Hepatic stellate cell (primary cell): ENCODE results near the gene WDR47.
"Not testable (repeated sequence)": the region's sequence is repeated elsewhere in the genome, so short reads cannot be mapped to it uniquely, and the experiment has no call there.

Experiments
- DNase-seq: peaks from one replicate; pipeline ENCODE4 v3.0.0; 2011; ENCODE audit warnings: low spot score

The WDR47 gene

DNA sequence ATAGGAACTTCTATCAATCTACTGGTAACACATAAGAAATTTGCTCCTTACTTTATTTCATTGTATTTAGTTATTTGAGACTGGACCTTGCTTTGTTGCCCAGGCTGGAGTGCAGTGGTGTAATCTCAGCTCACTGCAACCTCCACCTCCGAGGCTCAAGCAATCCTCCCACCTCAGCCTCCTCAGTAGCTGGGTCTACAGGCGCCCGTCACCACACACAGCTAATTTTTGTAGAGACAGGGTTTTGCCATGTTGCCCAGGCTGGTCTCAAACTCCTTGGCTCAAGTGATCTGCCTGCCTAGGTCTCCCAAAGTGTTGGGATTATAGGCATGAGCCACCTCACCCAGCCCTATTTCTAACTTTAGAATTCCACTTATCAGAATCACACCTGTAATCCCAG, 10.2 kb upstream of the WDR47 start:
- DNase-seq, result not testable (repeated sequence)

DNA sequence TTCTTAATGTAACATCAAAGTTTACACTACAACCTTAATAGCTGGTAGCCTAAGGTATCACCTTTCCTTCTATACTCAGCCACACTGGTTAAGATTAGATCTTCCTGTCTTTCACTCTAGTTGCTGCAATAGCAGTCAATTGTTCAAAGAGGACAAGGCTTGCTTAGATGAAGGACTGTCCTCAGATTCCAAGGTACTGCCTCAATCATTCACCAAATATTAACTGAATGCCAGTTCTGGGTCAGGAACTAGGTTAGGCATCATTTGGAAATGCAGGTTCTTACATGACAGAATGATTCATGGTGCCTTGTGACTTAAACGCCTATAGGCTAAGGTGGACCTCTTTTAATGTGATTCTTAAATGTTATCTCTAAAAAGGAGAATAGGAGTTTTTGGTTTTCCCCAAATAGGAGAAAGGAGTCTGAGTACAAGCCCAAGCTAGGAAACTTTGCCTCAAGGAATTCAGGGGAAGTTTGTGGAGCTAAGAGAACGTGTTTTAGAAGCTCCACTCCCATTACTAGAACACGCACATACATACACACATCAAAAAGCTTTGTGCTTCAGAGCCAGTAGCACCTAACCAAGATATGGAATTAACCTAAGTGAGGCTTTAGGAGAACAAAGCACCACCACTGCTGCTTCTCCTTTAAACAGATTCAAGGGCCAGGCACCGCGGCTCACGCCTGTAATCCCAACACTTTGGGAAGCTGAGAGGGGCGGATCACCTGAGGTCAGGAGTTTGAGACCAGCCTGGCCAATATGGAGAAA, 8.5 kb upstream of the WDR47 start:
- DNase-seq, result no peak

DNA sequence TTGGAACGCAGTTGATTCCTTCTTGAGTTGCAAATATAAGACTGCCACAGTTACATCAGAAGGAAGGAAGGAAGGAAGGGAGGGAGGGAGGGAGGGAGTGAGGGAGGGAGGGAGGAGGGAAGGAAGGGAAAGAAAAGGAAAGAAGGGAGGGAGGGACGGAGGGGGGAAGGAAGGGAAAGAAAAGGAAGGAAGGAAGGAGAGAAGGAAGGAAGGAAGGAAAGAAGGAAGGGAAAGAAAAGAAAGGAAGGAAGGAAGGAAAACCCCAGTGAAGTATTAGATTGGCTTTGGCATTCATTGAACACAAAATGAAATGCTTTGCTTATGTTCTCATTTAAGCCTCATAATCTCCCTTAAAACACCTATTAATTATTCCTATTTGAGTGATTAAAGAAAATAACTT, 6.4 kb upstream of the WDR47 start:
- DNase-seq, result no peak

GRCh38 chr1:109047339-109047738, 5.4 kb upstream of the WDR47 start:
- DNase-seq, result no peak

- no peak for DNase-seq
Observed at GRCh38 chr1:109046671-109047070, 4.8 kb upstream of the WDR47 start.

DNA sequence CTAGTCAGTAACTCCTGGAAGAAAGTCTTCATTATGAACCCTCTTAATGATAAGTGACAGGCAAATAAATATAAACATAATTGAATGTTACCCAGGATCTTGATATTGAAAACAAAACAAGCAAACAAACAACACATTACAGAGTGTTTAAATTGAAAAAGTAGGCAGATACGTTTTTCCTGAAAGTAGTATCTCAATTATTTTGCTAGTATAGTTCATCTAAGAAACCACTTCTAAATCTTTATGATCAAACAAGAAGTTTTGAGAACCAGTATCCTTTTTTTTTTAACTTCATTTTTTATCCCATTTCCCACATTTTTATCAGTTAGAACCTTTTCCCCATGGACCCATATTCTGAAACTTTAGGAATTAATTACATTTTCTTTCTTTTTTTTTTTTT, 3.7 kb upstream of the WDR47 start:
- DNase-seq, result no peak

DNA sequence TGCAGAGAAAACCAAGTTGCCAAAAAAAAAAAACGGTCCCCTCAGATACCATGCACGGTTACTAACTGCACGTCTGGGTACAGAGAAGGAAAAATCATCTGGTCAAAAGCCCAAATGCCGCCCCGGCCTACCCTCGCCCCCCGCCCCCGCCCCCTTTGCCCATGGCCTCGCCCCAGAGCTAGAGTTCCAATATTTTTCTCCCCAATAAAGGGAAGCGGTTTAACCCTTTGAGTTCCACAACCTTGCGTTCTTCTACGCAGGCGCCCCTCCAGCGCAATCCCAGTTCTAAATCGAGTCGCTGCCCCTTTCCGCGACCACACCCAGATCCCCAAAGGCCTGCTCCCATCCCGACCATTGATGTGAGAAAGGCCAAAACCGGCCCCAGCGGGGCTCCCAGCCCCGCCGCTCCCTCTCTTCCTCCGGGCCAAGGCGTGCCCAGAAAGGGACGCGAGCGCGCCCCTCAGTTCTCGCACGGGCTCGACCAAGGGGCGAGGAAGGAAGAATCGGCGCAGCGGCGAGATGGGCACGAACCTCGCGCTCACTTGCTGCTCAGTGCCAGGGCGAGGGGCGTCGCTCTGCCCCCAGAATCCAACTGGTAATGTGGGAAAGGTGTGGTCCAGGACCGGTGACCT, 797 bp downstream of the WDR47 start:
- peak; percentile 38 for DNase-seq

DNA sequence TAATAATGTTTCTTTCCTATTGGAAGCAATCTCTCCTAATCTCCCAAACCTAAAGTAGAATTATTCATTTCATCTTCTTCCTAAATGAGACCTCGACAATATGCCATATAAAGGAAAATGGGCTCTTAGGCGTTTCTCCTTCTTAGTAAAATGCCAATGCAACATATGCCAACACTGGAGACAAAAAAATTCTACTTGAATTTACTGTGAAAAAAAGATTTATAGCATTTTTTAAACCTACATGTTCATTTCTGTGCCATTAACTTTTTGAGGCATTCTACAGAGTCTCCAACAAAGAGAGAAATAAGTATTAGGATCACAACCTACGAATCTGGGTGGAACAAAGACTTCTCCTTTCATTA, 1.3 kb downstream of the WDR47 start:
- no peak for DNase-seq

DNA sequence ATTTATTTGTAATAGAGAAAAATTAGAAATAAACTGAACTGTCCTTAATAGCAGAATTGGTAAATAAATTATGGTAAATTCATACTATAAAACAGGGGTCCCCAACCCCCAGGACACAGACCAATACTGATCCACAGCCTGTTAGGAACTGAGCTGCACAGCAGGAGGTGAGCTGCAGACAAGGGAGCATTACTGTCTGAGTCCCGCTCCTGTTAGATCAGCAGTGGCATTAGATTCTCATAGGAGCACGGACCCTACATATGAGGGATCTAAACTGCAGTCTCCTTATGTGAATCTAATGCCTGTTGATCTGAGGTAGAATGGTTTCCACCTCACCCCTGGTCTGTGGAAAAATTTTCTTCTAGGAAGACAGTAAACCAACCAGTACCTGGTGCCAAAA, 7.5 kb downstream of the WDR47 start:
- DNase-seq, result no peak

GRCh38 chr1:109029493-109029892, 12.4 kb downstream of the WDR47 start:
- DNase-seq, result not testable (repeated sequence)

GRCh38 chr1:109027841-109028240, 14.1 kb downstream of the WDR47 start:
- DNase-seq, result no peak

GRCh38 chr1:109025694-109026093, 16.2 kb downstream of the WDR47 start:
- DNase-seq, result no peak

DNA sequence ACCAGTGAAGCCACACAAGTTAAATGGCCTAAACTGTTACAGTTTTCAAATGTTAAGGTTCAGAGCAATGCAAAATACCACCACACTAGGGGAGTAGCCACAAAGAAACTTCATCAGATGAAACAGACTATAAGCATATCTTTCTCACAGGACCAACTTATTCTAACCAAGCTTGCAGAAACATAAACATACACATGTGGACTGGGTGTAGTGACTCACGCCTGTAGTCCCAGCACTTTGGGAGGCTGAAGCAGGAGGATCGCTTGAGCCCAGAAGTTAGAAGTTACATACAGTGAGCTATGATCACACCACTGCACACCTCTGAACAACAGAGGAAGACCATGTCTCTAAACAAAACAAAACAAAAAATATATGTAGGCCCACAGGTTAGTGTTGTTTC, 17.3 kb downstream of the WDR47 start:
- DNase-seq, result no peak

DNA sequence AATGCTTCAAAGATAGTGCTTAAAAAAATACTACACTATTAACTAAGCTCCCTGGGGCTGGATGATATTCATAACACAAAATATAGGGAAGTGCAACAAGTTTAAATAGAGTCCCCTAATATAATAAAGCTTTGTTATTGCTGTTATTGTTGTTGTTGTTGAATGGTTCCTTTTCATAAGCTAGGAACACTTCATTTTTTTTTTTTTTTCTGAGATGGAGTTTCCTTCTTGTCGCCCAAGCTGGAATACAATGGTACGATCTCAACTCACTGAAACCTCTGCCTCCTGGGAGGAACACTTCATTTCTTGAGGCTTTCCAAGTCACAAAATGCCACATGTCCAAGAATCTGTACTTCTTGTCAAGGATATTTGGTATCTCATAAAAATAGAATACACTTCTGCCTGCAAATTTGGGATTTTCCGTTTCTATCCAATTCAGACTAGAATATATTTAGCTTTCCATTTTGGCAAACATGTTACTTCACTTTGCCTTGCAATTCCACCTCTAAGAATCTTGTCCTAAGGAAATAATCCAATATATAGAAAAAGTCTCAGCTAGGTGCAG, 21.1 kb downstream of the WDR47 start:
- DNase-seq, result no peak

GRCh38 chr1:109017719-109018118, 24.2 kb downstream of the WDR47 start:
- DNase-seq, result not testable (repeated sequence)

DNA sequence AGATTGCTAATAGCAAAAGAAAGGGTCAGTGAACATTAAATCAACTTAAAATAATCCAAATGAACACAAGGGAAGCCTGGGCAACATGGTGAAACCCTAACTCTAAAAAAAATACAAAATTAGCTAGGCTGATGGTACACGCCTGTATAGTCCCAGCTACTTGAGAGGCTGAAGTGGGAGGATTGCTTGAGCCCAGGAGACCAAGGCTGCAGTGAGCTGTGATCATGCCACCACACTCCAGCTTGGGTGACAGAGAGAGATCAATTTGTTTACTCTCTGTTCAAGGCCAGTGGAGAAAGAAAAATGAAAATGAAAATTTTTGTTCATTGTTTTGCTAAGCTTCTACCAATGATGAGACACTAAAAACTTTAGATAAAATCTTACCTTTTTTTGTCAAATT, 24.8 kb downstream of the WDR47 start:
- DNase-seq, result no peak

DNA sequence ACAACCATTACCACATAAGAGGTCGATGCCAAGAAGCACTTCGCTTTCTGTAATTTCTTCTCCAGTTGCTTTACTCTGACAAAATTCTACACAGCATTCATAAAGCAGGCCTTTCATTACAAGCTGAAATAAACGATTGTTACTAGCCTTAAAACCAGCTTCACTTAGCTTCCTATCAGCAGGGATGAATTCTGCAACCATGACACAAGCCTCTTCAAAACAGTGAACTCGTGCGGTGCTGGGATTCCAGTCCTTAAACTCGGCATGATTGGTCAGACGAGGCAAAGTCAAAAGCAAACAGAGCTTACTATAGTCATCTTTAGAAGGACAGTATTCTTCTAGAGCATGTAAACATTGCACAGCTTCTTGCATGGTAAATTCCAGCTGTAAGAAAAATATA, 30.6 kb downstream of the WDR47 start:
- no peak for DNase-seq

DNA sequence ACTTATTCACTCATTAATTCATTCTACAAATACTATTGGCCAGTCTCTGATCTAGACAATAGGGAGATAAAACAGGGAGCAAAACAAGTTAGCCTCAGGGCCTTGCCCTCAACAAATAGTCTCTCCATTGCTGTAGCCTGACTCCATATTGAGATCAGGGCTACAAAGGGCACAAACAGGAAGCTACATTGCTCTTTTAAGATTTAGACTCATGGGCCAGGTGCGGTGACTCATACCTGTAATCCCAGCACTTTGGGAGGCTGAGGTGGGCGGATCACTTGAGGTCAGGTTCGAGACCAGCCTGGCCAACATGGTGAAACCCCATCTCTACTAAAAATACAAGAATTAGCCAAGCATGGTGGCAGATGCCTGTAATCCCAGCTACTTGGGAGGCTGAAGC, 45.3 kb downstream of the WDR47 start:
- not testable (repeated sequence) for DNase-seq

DNA sequence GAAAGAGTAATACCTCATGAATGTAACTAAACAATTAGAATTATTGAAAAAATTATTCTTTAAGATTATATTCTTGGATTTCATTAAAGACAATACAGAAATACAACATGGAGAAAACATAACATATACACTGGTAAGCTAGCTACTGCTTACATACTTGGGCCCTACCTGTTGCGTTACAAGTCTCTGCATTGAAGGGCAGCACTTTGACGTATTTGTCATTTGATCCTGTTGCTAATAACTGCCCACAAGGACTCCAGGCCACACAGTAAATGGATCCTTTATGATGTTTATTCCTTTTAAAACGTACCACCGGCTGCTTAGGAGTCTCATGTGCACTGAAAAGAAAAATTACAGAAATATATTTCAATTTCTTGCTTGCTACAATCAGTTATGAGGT, 58.8 kb downstream of the WDR47 start:
- no peak for DNase-seq

DNA sequence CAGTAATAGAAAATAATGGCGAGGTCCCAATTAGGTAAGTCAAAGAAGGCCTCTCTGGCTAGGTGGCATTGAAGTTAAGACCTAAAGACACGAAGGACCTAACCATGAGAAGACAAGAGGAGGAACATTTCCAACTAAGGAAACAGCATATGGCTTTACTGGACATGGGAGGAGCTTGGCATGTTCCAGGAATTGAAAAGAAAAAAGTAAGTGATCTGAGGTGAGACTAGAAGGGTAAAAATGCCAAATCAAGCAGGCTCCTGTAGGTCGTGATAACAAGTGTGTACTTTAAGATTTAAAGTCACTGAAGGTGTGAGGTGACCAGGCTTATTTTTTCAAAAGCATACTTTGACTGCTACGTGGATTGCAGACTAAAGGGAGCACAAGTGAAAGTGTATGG, 65.2 kb downstream of the WDR47 start:
- DNase-seq, result no peak

- no peak for DNase-seq
Observed at GRCh38 chr1:108972951-108973350, 69.0 kb downstream of the WDR47 start.

DNA sequence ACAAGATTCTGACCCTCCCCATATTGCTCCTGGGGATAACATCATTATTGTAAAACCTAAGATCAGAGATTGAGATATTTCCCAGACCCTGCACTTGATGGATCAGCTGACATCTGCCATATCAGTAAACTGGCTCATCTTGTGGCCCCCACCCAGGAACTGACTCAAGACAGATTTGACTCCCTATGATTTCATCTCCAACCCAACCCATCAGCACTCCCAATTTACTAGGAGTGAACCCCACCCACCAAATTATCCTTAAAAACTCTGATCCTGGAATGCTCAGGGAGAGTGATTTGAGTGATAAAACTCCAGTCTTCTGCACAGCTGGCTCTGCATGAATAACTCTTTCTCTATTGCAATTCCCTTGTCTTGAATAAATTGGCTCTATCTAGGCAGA, 72.6 kb downstream of the WDR47 start:
- DNase-seq, result no peak

DNA sequence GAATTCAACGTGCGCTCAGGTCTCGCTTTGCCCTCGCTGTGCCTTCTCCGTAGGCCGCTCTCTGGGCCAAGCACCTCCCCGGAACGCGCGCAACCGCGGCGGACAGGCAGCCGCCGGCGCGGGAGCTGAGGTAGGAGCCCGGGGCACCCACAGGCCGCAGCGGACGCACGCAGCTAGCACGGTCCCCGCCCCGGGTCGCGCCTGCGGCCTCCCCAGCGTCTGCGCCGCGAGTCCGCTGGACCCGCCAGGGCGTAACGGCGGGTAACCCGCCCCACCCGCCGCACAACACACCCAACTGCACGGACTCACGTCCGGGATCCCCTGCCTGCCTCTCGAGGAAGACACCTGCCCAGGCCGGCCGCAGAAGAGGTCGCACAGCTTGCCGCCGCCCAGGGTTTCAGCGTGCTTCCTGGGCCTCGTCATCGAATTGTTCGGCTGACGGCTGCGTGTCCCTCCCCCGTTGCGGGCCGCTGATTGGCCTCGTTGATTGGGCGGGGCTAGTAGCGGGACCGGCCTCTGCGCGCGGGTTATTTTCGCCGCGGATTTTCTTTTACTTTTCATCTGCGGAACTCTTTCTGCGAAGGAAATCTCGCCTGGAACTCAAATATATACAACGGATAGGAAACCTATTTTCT, 78.7 kb downstream of the WDR47 start, which contains the start of gene CLCC1:
Gene CLCC1, minus strand, starts transcription at position 433 of the 635 bp plus-strand sequence. CDS start 13,047 bp downstream, outside the sequence.
- peak; percentile 97 for DNase-seq
